Activated CD8-positive, alpha-beta T cell treated with anti-CD3 and anti-CD28 coated beads for 36 hours (primary cell): ENCODE data around the gene PAPPA2. TPM values are rescaled to one million over a fixed set of nuclear protein-coding genes. Genes with fewer than 3 reads are reported as not detected.

Experiments
- ATAC-seq: fragments of 200-7000 bp; cut with Tn5 transposase; one replicate; pipeline ENCODE4 v1.10.0; 2021; ENCODE audit warnings: mild to moderate bottlenecking, moderate library complexity
- CTCF ChIA-PET: fragments of 350-600 bp; sonication (Branson Sonifier 250); formaldehyde crosslinking; loops from one replicate; lab custom pipeline; 2021; ENCODE audit warnings: antibody characterized with exemption; lab: Charles Lee
- POLR2A ChIA-PET: fragments of 350-600 bp; sonication (Branson Sonifier 250); formaldehyde crosslinking; loops from one replicate; lab custom pipeline; 2021; ENCODE audit warnings: antibody characterized with exemption; lab: Charles Lee
- DNase-seq: peaks from one replicate; pipeline ENCODE4 v3.0.0-alpha.2; 2020
- H3K27ac Mint-ChIP-seq: one replicate; pipeline ENCODE4 v1.8.0; 2021; ENCODE audit warnings: mild to moderate bottlenecking, mixed read lengths
- H3K27me3 Mint-ChIP-seq: one replicate; pipeline ENCODE4 v1.8.0; 2021; ENCODE audit warnings: mixed read lengths
- H3K36me3 Mint-ChIP-seq: one replicate; pipeline ENCODE4 v1.8.0; 2021; ENCODE audit warnings: low read depth, mixed read lengths
- H3K4me1 Mint-ChIP-seq: one replicate; pipeline ENCODE4 v1.8.0; 2021; ENCODE audit warnings: low read depth, mixed read lengths
- H3K4me3 Mint-ChIP-seq: one replicate; pipeline ENCODE4 v1.8.0; 2021; ENCODE audit warnings: mild to moderate bottlenecking, moderate library complexity, mixed read lengths
- H3K9me3 Mint-ChIP-seq: one replicate; pipeline ENCODE4 v1.8.0; 2021; ENCODE audit warnings: mixed read lengths
- CTCF ChIP-seq: fragments of 200-600 bp; IDR thresholded peaks from one replicate; pipeline ENCODE4 v1.8.0; 2022; ENCODE audit warnings: antibody characterized with exemption, mild to moderate bottlenecking
- intact Hi-C: fragments of 100-400 bp; cut with micrococcal nuclease; formaldehyde crosslinking; loops from one replicate; pipeline ENCODE4 v1.10.0; 2022
- total RNA-seq, 2 experiments: library from RNA; stranded (reverse); gene quantifications; one replicate each; pipeline ENCODE4 v1.2.3, GENCODE V29; 2021

PAPPA2 gene
- total RNA-seq, 2 experiments from 2014 or later = 0.07 to 0.13 TPM

GRCh38 chr1:176612791-176613190 is 149.8 kb downstream of the PAPPA2 start:
- no peak for DNase-seq
- H3K9me3 Mint-ChIP-seq = no peaks in the 10 kb centered on the region
- ChIA-PET CTCF (interaction anchor here (0.7 kb wide), 1 partner anchor 79 kb away, joined by 3 read pairs; no protein-coding TSS in a partner anchor), POLR2A (interaction anchor here (0.6 to 0.7 kb wide), 2 partner anchors 91 to 405 kb away, joined by 4 to 5 read pairs; no protein-coding TSS in a partner anchor)
- intact Hi-C loops = no loop called here
- no peak overlapping the region for H3K27ac Mint-ChIP-seq
- no peaks in the 10 kb centered on the region for H3K36me3 Mint-ChIP-seq
- no peak overlapping the region for H3K4me3 Mint-ChIP-seq
- no peaks in the 10 kb centered on the region for H3K4me1 Mint-ChIP-seq
- no peak for TF ChIP-seq CTCF
- no peak for ATAC-seq
- H3K27me3 Mint-ChIP-seq = no peaks in the 10 kb centered on the region

GRCh38 chr1:176617881-176618280 is 154.9 kb downstream of the PAPPA2 start:
- DNase-seq (no peak), ATAC-seq (no peak)
- POLR2A ChIA-PET = no interaction called here
- intact Hi-C loops = no loop called here
- H3K36me3 Mint-ChIP-seq = no peaks in the 10 kb centered on the region
- no peak for TF ChIP-seq CTCF
- H3K9me3 Mint-ChIP-seq = no peaks in the 10 kb centered on the region
- H3K4me3 Mint-ChIP-seq = no peak overlapping the region
- no peaks in the 10 kb centered on the region for H3K27me3 Mint-ChIP-seq
- H3K27ac Mint-ChIP-seq = no peak overlapping the region
- CTCF ChIA-PET = interaction anchor here (1.6 kb wide), 1 partner anchor 12 kb away, joined by 3 read pairs; no protein-coding TSS in a partner anchor
- no peaks in the 10 kb centered on the region for H3K4me1 Mint-ChIP-seq

- Mint-ChIP-seq H3K9me3 (no peaks in the 10 kb centered on the region), H3K27me3 (no peaks in the 10 kb centered on the region)
- POLR2A ChIA-PET = no interaction called here
Observed at GRCh38 chr1:176619261-176619660, 156.3 kb downstream of the PAPPA2 start.

DNA sequence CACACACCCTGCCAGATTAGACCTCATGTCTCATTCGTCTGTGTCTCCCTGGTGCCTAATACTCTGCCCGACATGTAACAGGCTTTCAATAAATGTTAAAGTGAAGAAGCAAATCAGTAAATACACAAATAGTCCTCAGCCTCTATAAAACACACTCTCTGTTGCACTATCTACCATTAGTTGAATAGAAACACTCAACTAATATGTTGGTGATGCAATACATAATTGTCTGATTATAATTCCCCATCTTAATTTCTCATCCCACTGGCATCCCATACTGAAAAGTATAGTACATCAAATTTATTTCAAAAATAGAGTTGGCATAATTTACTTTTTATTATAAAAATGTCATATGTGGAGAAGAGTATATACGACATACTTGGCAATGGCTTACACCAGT is 162.4 kb downstream of the PAPPA2 start:
- no peak overlapping the region for H3K27ac Mint-ChIP-seq
- H3K27me3 Mint-ChIP-seq = no peaks in the 10 kb centered on the region
- DNase-seq = no peak
- ChIA-PET POLR2A (no interaction called here), CTCF (no interaction called here)
- no peaks in the 10 kb centered on the region for H3K36me3 Mint-ChIP-seq
- no peaks in the 10 kb centered on the region for H3K9me3 Mint-ChIP-seq
- TF ChIP-seq CTCF = no peak
- intact Hi-C loops = no loop called here
- H3K4me3 Mint-ChIP-seq = no peak overlapping the region
- no peak for ATAC-seq
- no peaks in the 10 kb centered on the region for H3K4me1 Mint-ChIP-seq

More at GRCh38 chr1:176619261-176619660, 156.3 kb downstream of the PAPPA2 start:
- intact Hi-C loops = no loop called here
- DNase-seq = no peak
- no peaks in the 10 kb centered on the region for H3K4me1 Mint-ChIP-seq
- CTCF ChIA-PET = no interaction called here
- no peaks in the 10 kb centered on the region for H3K36me3 Mint-ChIP-seq
- H3K4me3 Mint-ChIP-seq = no peak overlapping the region
- H3K27ac Mint-ChIP-seq = no peak overlapping the region
- no peak for TF ChIP-seq CTCF
- no peak for ATAC-seq

DNA sequence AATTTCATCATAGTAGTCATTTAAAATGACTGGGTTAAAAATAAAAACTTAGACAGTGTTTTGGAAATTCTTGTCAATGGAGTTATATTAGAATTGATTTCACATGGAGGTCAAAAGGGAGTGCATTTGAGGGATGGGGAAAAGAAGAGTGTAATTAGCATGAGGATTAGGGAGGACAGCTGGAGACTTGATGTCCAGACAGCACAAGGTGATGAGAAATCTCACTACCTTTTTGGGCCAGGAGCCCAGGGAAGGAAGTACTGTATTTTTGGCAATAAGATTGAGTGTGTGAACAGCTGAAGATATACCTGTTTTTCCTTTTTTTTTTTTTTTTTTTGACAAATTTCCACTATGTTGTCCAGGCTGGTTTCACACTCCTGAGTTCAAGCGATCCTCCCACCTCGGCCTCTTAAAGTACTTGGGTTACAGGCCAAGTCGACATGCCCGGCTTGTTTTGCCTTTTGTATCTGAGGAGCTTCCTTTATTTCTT is 163.6 kb downstream of the PAPPA2 start:
- CTCF ChIA-PET = no interaction called here

More for the DNA sequence above, 163.6 kb downstream of the PAPPA2 start:
- H3K9me3 Mint-ChIP-seq = no peaks in the 10 kb centered on the region
- H3K4me3 Mint-ChIP-seq = no peak overlapping the region
- no peak for TF ChIP-seq CTCF
- POLR2A ChIA-PET = no interaction called here
- intact Hi-C loops = no loop called here
- no peaks in the 10 kb centered on the region for H3K36me3 Mint-ChIP-seq
- no peaks in the 10 kb centered on the region for H3K4me1 Mint-ChIP-seq
- DNase-seq (no peak), ATAC-seq (no peak)
- no peak overlapping the region for H3K27ac Mint-ChIP-seq
- no peaks in the 10 kb centered on the region for H3K27me3 Mint-ChIP-seq
